ENCODE results near the gene WFIKKN1. TPM values are rescaled to one million over a fixed set of nuclear protein-coding genes. Genes with fewer than 3 reads are reported as not detected.

The WFIKKN1 gene
- total and polyA plus RNA-seq, 2 donors (not counting 1 experiment from before 2014, with no cell fraction given), result 0.64 to 0.84 TPM

- peaks cover 0 to 31% of the 10 kb centered on the region in 2 experiments for H3K36me3 ChIP-seq (replicated peaks in 1 of 2; ENCODE audit: control extremely low read depth in 1 of 2, control insufficient read depth in 1 of 2, extremely low read depth in 1 of 2, insufficient read depth in 2 of 2, low read length in 1 of 2)
- H3K4me3 ChIP-seq (ENCODE audit: control extremely low read depth in 1 of 5, extremely low read depth in 1 of 5, insufficient read depth in 1 of 5, low read depth in 2 of 5, low read length in 4 of 5), result no peak overlapping the region
- DNase-seq (no peak), ATAC-seq (ENCODE audit: low read depth) (no peak)
- POLR2A ChIA-PET, result no interaction called here
- Mint-ChIP-seq H3K27me3 (peaks cover 6% of the 10 kb centered on the region), H3K9me3 (ENCODE audit: insufficient read depth) (no peaks in the 10 kb centered on the region), H3K4me1 (peaks cover 18% of the 10 kb centered on the region), H3K27ac (no peak overlapping the region), H3K4me3 (no peak overlapping the region)
- no peak for TF ChIP-seq EZH2 (IDR thresholded peaks at IDR 0.05; ENCODE audit: borderline replicate concordance, insufficient read depth, low read depth, low read length, poor library complexity, severe bottlenecking)
- TF ChIP-seq, protein P1, sequence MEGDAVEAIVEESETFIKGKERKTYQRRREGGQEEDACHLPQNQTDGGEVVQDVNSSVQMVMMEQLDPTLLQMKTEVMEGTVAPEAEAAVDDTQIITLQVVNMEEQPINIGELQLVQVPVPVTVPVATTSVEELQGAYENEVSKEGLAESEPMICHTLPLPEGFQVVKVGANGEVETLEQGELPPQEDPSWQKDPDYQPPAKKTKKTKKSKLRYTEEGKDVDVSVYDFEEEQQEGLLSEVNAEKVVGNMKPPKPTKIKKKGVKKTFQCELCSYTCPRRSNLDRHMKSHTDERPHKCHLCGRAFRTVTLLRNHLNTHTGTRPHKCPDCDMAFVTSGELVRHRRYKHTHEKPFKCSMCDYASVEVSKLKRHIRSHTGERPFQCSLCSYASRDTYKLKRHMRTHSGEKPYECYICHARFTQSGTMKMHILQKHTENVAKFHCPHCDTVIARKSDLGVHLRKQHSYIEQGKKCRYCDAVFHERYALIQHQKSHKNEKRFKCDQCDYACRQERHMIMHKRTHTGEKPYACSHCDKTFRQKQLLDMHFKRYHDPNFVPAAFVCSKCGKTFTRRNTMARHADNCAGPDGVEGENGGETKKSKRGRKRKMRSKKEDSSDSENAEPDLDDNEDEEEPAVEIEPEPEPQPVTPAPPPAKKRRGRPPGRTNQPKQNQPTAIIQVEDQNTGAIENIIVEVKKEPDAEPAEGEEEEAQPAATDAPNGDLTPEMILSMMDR (IDR thresholded peaks at IDR 0.05), result no peak
- peaks cover 5% of the 10 kb centered on the region for H3K79me2 ChIP-seq (ENCODE audit: control insufficient read depth, insufficient read depth, low read length)
- intact Hi-C loops (cut with micrococcal nuclease), result no loop called here
- 96% methylated on average over 50 of the region's 52 CpGs for WGBS (ENCODE audit: insufficient coverage)
- peaks cover 21 to 31% of the 10 kb centered on the region in 2 donors for H3K4me1 ChIP-seq (ENCODE audit: control insufficient read depth in 2 of 2, insufficient read depth in 2 of 2, low read length in 2 of 2)
- H3K9me3 ChIP-seq (ENCODE audit: control extremely low read depth in 1 of 3, control insufficient read depth in 2 of 3, insufficient read depth in 1 of 3, low read length in 2 of 3), result no peaks in the 10 kb centered on the region
- H4K20me1 ChIP-seq (ENCODE audit: control insufficient read depth, insufficient read depth, low read length, poor library complexity, severe bottlenecking), result peaks cover 31% of the 10 kb centered on the region
- no peak overlapping the region for H2AFZ ChIP-seq (ENCODE audit: insufficient read depth, low read depth, low read length, poor library complexity, severe bottlenecking)
- no peak overlapping the region for H3K4me2 ChIP-seq (replicated peaks; ENCODE audit: low read depth, low read length, poor library complexity, severe bottlenecking)
- H3K9ac ChIP-seq (ENCODE audit: low read length), result no peak overlapping the region
- H3K27ac ChIP-seq (ENCODE audit: low read length in 2 of 2), result no peak overlapping the region
- CTCF ChIA-PET, result interaction anchor here (1.0 kb wide), 1 partner anchor 99 kb away, joined by 3 read pairs; no protein-coding TSS in a partner anchor
- peaks cover 0 to 9% (median 4%) of the 10 kb centered on the region in 4 experiments for H3K27me3 ChIP-seq (replicated peaks in 1 of 4; ENCODE audit: control extremely low read depth in 1 of 4, control insufficient read depth in 3 of 4, insufficient read depth in 4 of 4, low read length in 3 of 4)
Measured at GRCh38 chr16:670485-671352, 39.9 kb downstream of the WFIKKN1 start.

All from B cell (primary cell).